Memory B cell (primary cell): ENCODE results near the gene NFASC.

Experiments
- ATAC-seq: fragments of 150-1000 bp; cut with Tn5 transposase; 2 replicates; pipeline ENCODE4 v1.10.0; 2021; ENCODE audit warnings: low read depth, mild to moderate bottlenecking, moderate library complexity
- DNase-seq, 2 donors: peaks; one replicate each; pipeline ENCODE4 v3.0.0; 2022; ENCODE audit warnings: low spot score in 2 of 2
- H3K27ac Mint-ChIP-seq: one replicate; pipeline ENCODE4 v1.8.0; 2022; ENCODE audit warnings: mild to moderate bottlenecking, moderate library complexity, mixed read lengths
- H3K27me3 Mint-ChIP-seq: one replicate; pipeline ENCODE4 v1.8.0; 2022; ENCODE audit warnings: mixed read lengths
- H3K36me3 Mint-ChIP-seq: one replicate; pipeline ENCODE4 v1.8.0; 2022; ENCODE audit warnings: mild to moderate bottlenecking, mixed read lengths
- H3K4me1 Mint-ChIP-seq: one replicate; pipeline ENCODE4 v1.8.0; 2022; ENCODE audit warnings: mixed read lengths
- H3K4me3 Mint-ChIP-seq: one replicate; pipeline ENCODE4 v1.8.0; 2022; ENCODE audit warnings: mild to moderate bottlenecking, moderate library complexity, mixed read lengths
- H3K9me3 Mint-ChIP-seq: one replicate; pipeline ENCODE4 v1.8.0; 2022; ENCODE audit warnings: mixed read lengths

Gene NFASC

GRCh38 chr1:204973449-204973848 lies 102.8 kb downstream of the NFASC start:
- H3K27ac Mint-ChIP-seq: no peak overlapping the region
- H3K4me3 Mint-ChIP-seq: no peak overlapping the region
- DNase-seq: no peak
- peaks cover 12% of the 10 kb centered on the region for H3K27me3 Mint-ChIP-seq
- H3K9me3 Mint-ChIP-seq: no peaks in the 10 kb centered on the region
- ATAC-seq: no peak
- H3K36me3 Mint-ChIP-seq: no peaks in the 10 kb centered on the region
- peaks cover 11% of the 10 kb centered on the region for H3K4me1 Mint-ChIP-seq

- no peak overlapping the region for H3K27ac Mint-ChIP-seq
- DNase-seq (no peak), ATAC-seq (no peak)
- H3K9me3 Mint-ChIP-seq: no peaks in the 10 kb centered on the region
- H3K4me3 Mint-ChIP-seq: no peak overlapping the region
- no peaks in the 10 kb centered on the region for H3K36me3 Mint-ChIP-seq
- H3K4me1 Mint-ChIP-seq: peaks cover 11% of the 10 kb centered on the region
- H3K27me3 Mint-ChIP-seq: peaks cover 12% of the 10 kb centered on the region
These were observed 103.7 kb downstream of the NFASC start for GRCh38 chr1:204974327-204974726.

DNA sequence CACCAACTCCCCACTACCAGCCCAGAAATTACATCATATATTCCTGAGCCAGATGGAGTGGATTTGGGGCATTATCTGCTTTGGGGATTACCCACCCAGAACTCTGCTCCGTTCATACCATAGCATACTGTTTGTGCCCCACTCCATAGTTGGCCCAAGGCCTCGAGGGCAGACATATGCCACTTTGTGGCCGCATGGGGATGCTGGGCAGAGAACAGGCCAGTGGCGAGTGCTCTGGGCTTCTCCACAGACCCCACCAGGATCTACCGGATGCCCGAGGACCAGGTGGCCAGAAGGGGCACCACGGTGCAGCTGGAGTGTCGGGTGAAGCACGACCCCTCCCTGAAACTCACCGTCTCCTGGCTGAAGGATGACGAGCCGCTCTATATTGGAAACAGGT lies 104.4 kb downstream of the NFASC start:
- Mint-ChIP-seq H3K4me1 (peaks cover 11% of the 10 kb centered on the region), H3K4me3 (no peak overlapping the region), H3K36me3 (no peaks in the 10 kb centered on the region), H3K27ac (no peak overlapping the region), H3K27me3 (peaks cover 12% of the 10 kb centered on the region), H3K9me3 (no peaks in the 10 kb centered on the region)
- no peak for ATAC-seq
- no peak for DNase-seq

GRCh38 chr1:204975568-204976235 lies 105.0 kb downstream of the NFASC start:
- H3K27me3 Mint-ChIP-seq: peaks cover 13% of the 10 kb centered on the region
- ATAC-seq (peak; percentile 85), DNase-seq (peak; percentile 64 to 78)
- H3K27ac Mint-ChIP-seq: no peak overlapping the region
- no peaks in the 10 kb centered on the region for H3K9me3 Mint-ChIP-seq
- H3K4me3 Mint-ChIP-seq: no peak overlapping the region
- H3K4me1 Mint-ChIP-seq: peaks cover 11% of the 10 kb centered on the region
- no peaks in the 10 kb centered on the region for H3K36me3 Mint-ChIP-seq

- ATAC-seq: no peak
- Mint-ChIP-seq H3K27me3 (peaks cover 12% of the 10 kb centered on the region), H3K27ac (no peak overlapping the region), H3K4me1 (peaks cover 11% of the 10 kb centered on the region), H3K4me3 (no peak overlapping the region), H3K9me3 (no peaks in the 10 kb centered on the region), H3K36me3 (no peaks in the 10 kb centered on the region)
- DNase-seq: no peak
These were observed 106.0 kb downstream of the NFASC start for GRCh38 chr1:204976646-204977045.

- Mint-ChIP-seq H3K36me3 (no peaks in the 10 kb centered on the region), H3K27me3 (peaks cover 14% of the 10 kb centered on the region), H3K4me3 (no peak overlapping the region), H3K9me3 (no peaks in the 10 kb centered on the region), H3K27ac (no peak overlapping the region), H3K4me1 (peaks cover 9% of the 10 kb centered on the region)
- ATAC-seq (peak; percentile 67), DNase-seq (no peak)
These were observed 106.7 kb downstream of the NFASC start for GRCh38 chr1:204977318-204977717.

DNA sequence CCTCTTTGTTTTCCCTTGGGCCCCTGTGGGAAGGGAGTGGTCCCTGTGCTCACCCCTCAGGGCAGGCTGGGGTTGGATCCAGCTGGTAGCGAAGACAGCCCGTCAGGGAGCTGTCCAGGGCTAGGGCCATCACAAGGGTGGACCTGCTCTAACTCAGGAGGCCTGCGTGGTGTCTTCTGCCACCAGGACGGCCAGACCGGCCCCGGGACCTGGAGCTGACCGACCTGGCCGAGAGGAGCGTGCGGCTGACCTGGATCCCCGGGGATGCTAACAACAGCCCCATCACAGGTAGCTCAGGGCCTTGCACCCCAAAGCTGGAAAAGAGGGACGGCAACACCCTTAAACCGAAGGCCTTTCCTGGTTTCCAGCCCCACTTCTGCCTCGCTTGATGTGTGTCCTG lies 108.1 kb downstream of the NFASC start:
- H3K27me3 Mint-ChIP-seq: peaks cover 15% of the 10 kb centered on the region
- H3K4me1 Mint-ChIP-seq: peaks cover 20% of the 10 kb centered on the region
- H3K27ac Mint-ChIP-seq: no peak overlapping the region
- no peaks in the 10 kb centered on the region for H3K36me3 Mint-ChIP-seq
- no peak for DNase-seq
- ATAC-seq: no peak
- H3K4me3 Mint-ChIP-seq: no peak overlapping the region
- H3K9me3 Mint-ChIP-seq: no peaks in the 10 kb centered on the region

DNA sequence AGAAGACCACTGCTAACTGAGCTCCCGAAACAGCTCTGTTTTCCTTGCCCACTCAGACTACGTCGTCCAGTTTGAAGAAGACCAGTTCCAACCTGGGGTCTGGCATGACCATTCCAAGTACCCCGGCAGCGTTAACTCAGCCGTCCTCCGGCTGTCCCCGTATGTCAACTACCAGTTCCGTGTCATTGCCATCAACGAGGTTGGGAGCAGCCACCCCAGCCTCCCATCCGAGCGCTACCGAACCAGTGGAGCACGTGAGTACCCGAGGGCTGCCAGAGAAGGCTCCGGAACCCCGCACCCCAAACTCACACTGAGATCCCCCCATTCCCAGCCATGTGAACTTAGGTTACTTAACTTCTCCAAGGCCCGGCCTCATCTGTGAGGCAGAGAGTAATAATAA lies 108.6 kb downstream of the NFASC start:
- H3K27ac Mint-ChIP-seq: no peak overlapping the region
- peaks cover 13% of the 10 kb centered on the region for H3K27me3 Mint-ChIP-seq
- peaks cover 20% of the 10 kb centered on the region for H3K4me1 Mint-ChIP-seq
- no peaks in the 10 kb centered on the region for H3K9me3 Mint-ChIP-seq
- DNase-seq (no peak), ATAC-seq (no peak)
- no peak overlapping the region for H3K4me3 Mint-ChIP-seq
- no peaks in the 10 kb centered on the region for H3K36me3 Mint-ChIP-seq

DNA sequence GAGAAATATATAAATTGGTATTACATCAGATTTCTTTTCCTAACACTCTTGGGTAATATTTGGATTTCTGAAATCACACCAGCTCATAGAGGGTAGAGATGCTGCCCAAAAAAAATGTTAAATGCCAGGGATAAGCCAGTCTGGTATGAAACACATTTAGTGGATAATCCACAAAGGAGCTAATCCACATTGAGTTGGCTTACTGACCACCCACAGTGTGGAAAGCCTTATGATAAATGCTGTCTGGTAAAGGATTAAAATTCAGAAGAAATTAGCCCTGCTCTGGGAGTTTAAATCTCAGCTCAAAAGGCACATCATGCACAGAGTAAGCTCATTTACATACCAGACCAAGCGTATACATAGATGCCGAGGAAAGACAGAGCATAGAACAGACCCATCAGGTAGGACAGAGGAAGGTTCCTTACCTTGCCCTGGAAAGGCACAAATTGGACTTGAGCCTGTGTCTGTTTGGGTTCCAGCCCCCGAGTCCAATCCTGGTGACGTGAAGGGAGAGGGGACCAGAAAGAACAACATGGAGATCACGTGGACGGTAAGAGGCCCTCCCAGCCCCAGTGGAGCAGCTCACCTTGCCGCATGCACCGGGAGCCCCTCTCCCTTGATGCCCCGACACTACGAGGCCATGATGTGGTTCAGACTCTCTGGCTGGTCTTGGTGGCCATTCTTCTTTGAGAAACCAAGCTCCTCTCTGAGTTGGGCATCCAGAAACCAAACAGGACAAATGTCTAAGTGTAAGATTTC lies 109.4 kb downstream of the NFASC start:
- ATAC-seq: no peak
- no peak overlapping the region for H3K27ac Mint-ChIP-seq
- H3K27me3 Mint-ChIP-seq: peaks cover 15% of the 10 kb centered on the region
- H3K4me1 Mint-ChIP-seq: peaks cover 20% of the 10 kb centered on the region
- no peak for DNase-seq
- no peaks in the 10 kb centered on the region for H3K9me3 Mint-ChIP-seq
- no peaks in the 10 kb centered on the region for H3K36me3 Mint-ChIP-seq
- no peak overlapping the region for H3K4me3 Mint-ChIP-seq

DNA sequence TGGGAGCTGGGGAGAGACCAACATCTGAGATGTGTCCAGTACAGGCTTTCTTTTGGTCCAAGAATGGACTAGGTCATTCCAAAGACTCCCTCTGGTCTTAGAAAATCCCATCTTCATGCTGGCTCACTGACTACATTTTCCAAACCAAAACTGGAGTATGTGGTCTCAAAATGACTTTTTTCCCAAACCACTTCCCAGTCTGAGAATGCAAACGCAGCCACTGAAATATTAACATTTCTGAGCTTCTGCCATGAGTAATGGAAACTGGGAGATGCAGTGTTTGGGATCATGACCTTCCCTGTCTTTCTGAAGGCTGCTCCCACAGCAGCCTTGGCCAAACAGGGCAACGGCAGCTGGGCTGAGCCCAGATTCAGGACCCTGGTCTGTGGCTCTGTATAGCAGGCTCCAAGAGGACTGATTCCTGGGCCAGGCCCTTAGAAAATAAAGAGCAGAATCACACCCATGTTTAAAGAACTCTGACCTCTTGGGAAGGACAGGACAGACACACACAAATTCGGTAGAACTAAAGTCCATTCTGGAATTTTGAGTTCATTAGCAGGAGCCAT lies 110.3 kb downstream of the NFASC start:
- no peak overlapping the region for H3K27ac Mint-ChIP-seq

GRCh38 chr1:204983136-204983535 lies 112.5 kb downstream of the NFASC start:
- H3K4me1 Mint-ChIP-seq: peaks cover 11% of the 10 kb centered on the region
- ATAC-seq (no peak), DNase-seq (no peak)
- H3K27ac Mint-ChIP-seq: no peak overlapping the region
- no peaks in the 10 kb centered on the region for H3K9me3 Mint-ChIP-seq
- peaks cover 16% of the 10 kb centered on the region for H3K27me3 Mint-ChIP-seq
- H3K36me3 Mint-ChIP-seq: no peaks in the 10 kb centered on the region
- H3K4me3 Mint-ChIP-seq: no peak overlapping the region

More for the DNA sequence above, 110.3 kb downstream of the NFASC start:
- no peak overlapping the region for H3K4me3 Mint-ChIP-seq
- peaks cover 14% of the 10 kb centered on the region for H3K27me3 Mint-ChIP-seq
- no peaks in the 10 kb centered on the region for H3K9me3 Mint-ChIP-seq
- ATAC-seq: no peak
- no peaks in the 10 kb centered on the region for H3K36me3 Mint-ChIP-seq
- H3K4me1 Mint-ChIP-seq: peaks cover 17% of the 10 kb centered on the region
- DNase-seq: no peak

GRCh38 chr1:204983881-204984280 lies 113.2 kb downstream of the NFASC start:
- H3K27me3 Mint-ChIP-seq: peaks cover 16% of the 10 kb centered on the region
- H3K36me3 Mint-ChIP-seq: no peaks in the 10 kb centered on the region
- H3K27ac Mint-ChIP-seq: no peak overlapping the region
- no peak for DNase-seq
- peaks cover 11% of the 10 kb centered on the region for H3K4me1 Mint-ChIP-seq
- no peak overlapping the region for H3K4me3 Mint-ChIP-seq
- no peak for ATAC-seq
- H3K9me3 Mint-ChIP-seq: no peaks in the 10 kb centered on the region

GRCh38 chr1:204984499-204984898 lies 113.8 kb downstream of the NFASC start:
- no peak overlapping the region for H3K4me3 Mint-ChIP-seq
- H3K27me3 Mint-ChIP-seq: peaks cover 19% of the 10 kb centered on the region
- H3K9me3 Mint-ChIP-seq: no peaks in the 10 kb centered on the region
- peaks cover 11% of the 10 kb centered on the region for H3K4me1 Mint-ChIP-seq
- H3K27ac Mint-ChIP-seq: no peak overlapping the region
- no peak for DNase-seq
- no peaks in the 10 kb centered on the region for H3K36me3 Mint-ChIP-seq
- no peak for ATAC-seq

DNA sequence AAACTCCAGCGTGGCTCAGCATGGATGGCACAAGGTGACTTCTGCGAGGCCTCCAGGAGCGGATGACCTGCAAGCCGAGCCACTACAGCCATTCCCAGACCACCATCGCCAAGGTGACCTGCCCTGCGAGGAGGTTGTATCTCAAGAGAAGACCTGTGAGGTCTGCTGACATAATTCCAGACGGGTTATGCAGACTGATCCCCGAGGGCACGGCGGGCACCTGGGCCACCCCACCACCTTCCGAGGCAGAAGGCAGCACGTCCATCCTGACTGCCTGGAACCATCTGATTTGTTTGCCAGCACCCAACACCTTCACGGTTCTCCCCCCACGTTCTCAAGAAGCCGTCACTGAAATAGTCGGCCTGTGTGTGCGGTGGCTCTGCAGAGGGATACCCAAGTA lies 115.5 kb downstream of the NFASC start:
- Mint-ChIP-seq H3K27me3 (peaks cover 18% of the 10 kb centered on the region), H3K4me3 (no peak overlapping the region), H3K36me3 (no peaks in the 10 kb centered on the region), H3K4me1 (peaks cover 11% of the 10 kb centered on the region), H3K27ac (no peak overlapping the region), H3K9me3 (no peaks in the 10 kb centered on the region)
- DNase-seq: no peak
- ATAC-seq: no peak
